DOHH2 (cell line): ENCODE measurements around the gene PPFIA2.

ENCODE experiments used
- CTCF ChIP-seq: fragments of 200-600 bp; sonication (generic); IDR thresholded peaks from one replicate; pipeline ENCODE4 v1.5.1; 2014; ENCODE audit warnings: antibody characterized with exemption, mild to moderate bottlenecking, low read depth, low read length; ENCODE audit not compliant: poor library complexity, severe bottlenecking
- EZH2phosphoT487 ChIP-seq: fragments of 200-600 bp; sonication (generic); IDR thresholded peaks from 2 replicates; pipeline ENCODE4 v1.6.1; 2017; ENCODE audit warnings: borderline replicate concordance, mild to moderate bottlenecking, antibody characterized with exemption, low read length, moderate library complexity, mixed read lengths

- TF ChIP-seq CTCF: peak; percentile 58
- TF ChIP-seq EZH2phosphoT487: no peak
Measured at GRCh38 chr12:81329085-81329484, 430.1 kb downstream of the PPFIA2 start.
